Mesenteric fat pad (tissue), 1 donor: ENCODE results near the gene ADSS1. TPM values are rescaled to one million over a fixed set of nuclear protein-coding genes. Genes with fewer than 3 reads are reported as not detected.

Experiments used
- DNase-seq: peaks from one replicate; pipeline ENCODE4 v3.0.0-alpha.2; 2020; ENCODE audit warnings: low spot score
- total RNA-seq: library from RNA; stranded (reverse); fragmentation: NEBNext Ultra II Directional; extraction: Animal tissue kit (Norgen Biotek cat#: 25700); gene quantifications from one replicate; pipeline ENCODE4 v1.2.1, GENCODE V29; 2021
- donor health status: DM: yes; HTN: yes; CAD: no.

ADSS1 gene
- total RNA-seq, 1 donor from 2014 or later, result 5.2 TPM

DNA sequence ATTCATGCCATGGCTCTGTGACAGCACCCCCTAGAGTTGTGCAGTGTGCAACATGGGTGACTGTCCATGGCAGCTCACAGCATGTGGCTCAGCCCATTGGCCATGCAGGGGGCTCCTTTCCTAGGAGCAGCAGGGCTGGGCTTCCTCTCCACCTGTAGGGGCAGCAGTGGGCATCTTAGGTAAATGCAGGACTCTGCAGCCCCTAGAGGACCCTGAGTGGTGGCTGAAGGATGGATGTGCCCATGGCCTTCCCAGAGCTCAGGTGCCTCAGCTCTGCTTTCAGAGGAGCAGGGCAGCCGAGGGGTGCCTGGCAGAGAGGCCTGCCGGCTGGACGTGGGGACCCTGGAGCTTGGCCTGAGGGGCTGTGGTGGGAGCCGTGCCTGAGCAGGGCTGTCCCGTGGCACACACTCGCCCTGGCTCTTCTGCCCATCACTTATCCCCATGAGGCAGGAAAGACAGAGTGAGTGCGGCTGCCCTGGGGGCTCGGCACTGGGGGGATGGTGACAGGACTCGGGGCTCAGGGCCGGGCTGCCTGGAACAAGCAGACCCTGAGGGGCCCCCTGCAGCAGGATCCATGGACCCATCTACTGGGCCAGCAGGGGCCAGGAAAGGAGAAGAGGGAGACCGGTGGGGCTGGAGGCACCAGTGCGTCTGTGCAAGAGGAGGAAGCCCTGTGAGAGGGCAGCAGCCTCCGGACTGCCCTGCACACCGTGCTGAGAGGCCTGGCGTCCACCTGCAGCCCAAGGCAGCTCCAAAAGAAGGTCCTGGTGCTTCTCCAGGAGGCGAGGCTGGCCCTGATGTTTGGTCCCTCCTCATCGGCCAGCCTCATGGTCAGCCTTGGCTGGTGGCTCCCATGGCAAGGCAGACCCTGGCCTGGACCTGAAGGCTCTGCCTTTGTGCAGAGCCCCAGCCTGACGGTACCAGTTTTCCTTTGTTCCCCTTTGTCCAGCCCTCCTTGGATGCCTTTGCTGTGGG lies 7.6 kb downstream of the ADSS1 start:
- no peak for DNase-seq

DNA sequence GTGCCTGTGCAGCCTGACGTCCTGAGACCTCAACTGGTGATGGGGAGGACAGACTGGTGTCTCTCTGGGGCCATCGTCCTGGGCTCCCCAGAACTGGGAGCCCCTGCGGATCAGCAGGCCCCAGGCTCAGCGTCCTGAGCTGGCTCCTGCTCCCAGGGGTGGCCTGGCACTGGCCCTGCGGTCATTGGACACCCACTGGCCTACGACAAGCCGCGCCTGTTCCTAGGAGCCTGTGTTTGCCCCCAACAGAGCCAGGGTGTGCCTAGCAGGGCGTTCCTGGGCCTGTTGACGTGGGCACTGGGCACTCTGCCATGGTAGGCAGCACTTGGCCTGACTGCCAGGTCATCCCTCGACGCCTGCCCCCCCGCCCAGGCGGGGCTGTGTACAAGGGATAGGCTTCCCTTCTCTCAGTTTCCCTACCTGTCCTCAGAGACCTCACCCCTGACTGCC lies 8.4 kb downstream of the ADSS1 start:
- no peak for DNase-seq

DNA sequence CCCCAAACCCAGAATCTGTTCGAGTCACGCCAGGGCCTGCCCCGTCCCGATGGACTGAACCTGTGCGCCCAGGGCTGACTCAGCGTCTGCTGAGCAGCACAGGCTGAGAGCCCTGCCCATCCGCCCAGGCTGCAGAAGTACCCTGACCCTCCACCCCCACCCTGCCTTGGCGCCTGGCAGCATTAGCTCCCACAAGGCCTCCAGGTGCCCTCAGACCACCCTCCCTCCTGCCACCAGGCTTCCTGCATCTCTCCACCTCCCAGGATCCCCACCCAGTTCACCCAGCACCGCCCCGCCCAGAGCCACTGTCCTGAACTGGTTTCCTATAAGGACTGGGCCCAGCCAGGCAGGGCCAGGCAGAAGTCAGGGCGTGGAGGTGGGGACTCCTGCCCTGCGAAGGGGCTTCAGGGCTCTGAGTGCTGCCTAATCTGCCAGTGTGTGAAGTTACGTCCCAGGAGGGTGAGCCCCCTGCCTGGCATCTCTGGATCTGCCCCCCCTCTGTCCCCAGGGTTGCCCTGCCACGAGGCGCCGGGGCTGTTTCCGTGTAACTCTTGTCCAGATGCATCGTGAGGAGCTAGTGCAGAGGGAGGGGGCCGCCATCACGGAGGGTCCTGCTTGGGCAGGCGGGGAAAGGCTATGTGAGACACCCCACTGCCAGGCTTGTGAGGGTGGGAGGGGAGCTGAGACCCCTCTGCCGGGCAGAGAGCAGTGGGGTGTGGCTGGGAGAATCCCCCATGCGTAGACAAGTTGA lies 9.1 kb downstream of the ADSS1 start:
- no peak for DNase-seq

DNA sequence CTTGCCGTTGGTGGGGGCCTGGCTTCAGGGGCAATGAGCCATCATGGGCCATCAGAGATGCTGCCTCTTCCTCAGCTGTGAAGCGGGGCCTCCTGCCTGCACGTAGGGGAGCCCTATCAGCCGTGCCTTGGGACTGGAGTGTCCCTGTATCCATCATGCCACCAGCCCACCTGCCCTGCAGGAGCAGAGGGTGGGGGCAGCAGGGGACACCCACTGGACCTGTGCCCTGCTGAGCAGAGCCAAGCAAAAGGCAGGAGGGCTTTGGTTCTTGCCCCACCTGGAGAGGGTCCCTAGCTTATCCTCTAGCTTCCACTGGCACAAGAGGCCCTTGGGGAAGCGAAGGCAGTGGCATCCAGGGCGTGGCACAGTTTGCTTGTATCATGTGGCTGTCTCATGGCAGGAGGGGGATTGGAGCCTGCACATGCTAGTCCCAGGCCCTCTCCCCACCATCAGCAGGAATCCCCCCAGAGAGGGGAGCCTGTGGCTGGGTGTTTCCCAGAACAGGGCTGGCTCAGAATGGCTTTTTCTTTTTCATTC lies 10.1 kb downstream of the ADSS1 start:
- no peak for DNase-seq

DNA sequence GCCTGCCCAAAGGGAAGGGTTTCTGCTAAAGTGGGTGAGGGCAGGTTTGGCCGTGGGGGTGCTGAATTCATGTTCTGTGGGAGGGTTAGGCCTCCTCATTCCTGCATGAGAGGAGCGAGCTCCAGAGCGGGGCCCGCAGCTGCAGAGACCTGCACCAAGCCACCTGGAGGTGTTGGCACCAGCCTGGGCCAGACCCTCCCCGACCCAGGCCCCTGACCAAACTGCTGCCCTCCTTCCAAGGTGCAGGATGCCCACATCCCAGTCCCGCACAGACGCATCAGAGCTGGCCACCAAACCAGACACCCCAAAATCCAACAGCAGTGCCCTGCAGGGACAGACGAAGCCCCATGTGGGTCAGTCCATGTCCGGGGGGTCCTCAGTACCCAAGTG lies 10.6 kb downstream of the ADSS1 start:
- DNase-seq, result no peak

DNA sequence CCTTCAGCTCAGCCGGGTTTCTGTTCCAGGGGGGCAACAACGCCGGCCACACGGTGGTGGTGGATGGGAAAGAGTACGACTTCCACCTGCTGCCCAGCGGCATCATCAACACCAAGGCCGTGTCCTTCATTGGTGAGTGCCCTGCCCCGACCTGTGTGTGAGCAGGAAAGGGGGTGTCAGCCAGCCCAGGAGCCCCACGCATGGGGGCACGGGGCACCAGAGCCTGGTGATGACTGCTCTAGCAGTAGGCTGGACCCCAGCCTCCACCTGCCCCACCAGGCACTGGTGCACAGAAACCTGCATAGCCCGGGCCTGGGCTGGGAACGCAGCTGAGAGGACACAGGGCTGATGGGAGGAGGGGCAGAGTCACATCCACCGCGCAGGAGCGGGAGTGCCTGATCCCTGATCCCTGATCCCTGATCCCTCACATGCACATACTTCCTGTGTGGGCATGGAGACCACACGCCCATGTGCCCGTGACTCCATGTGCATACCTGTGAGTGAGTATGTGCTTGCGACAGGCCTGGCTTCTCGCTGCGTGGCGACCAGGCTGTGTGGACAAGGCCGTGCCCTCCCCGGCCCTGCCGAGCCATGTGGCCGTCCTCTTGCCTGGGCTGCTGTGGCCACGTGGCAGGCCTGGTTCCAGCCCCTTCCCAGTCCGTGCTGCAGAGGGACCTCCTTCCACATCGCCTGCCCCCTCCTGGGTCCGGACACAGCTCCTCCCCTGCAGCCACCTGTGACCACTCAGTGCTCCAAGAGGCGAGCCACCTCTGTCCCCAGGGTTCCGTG lies 11.2 kb downstream of the ADSS1 start:
- DNase-seq, result no peak

DNA sequence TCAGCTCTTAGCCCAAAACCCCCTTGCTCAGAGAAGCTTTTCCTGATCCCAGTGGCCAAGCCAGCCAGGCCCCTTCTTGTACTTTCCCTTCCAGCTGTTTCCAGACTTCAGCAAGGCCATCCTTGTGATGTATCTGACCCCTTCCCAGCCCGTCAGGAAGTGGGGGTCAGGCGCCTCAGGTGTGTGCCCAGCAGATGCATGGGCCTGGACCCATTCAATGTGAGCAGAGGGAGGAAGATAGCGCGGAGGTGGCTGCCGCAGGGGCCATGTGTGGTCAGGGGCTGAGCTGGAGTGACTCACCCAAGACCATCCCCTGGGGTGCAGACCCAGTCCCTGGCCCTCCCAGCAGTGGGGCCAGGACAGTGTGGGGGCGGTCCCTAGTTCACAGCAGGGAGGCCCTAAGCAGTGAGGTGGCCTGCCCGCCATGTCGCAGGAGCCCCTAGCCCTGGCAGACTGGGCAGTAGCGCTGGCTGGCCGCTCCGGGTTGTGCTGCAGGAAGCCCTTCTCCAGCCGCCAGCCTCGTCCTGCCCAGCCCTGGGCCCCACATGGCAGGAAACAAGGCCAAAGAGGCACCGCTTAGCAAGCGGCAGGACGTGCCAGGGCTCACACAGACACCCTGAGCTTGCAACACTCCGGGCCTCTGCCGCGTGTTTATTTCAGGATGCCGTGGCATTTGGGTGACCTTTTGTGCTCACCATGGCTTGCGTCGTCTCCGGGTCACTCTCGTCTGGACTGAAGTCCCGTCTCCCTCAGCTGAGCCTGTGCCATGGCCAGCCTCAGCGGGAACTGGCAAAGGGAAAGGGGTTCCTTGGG lies 12.0 kb downstream of the ADSS1 start:
- DNase-seq, result peak; percentile 93

DNA sequence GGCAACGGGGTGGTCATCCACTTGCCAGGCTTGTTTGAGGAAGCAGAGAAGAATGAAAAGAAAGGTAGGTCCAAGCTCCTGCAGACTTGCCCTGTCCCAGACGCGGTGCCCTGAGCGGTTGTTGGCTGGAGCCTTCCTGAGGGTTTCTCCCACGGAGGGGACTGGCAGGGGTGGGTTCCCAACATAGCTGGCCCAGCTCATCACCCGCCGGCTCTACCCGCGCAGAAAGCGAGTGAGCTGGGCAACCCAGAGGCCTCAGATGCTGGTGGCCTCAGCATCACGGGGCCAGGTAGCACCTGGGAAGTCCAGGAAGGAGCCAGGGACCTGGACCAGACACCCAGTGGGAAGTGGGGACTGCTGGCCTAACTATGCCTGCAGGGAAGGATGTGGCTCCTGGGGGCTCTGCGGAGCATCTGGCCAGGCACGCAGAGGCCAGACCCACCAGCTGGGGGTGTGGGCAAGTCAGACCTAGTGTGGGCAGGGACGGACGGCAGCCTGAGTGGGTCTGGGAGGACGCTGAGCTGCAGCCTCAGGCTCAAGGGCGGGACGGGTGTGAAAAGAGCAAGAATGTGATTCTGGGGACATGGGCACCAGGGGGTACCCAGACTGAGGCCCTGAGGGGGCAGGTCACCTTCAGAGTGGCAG lies 14.5 kb downstream of the ADSS1 start:
- DNase-seq, result no peak

DNA sequence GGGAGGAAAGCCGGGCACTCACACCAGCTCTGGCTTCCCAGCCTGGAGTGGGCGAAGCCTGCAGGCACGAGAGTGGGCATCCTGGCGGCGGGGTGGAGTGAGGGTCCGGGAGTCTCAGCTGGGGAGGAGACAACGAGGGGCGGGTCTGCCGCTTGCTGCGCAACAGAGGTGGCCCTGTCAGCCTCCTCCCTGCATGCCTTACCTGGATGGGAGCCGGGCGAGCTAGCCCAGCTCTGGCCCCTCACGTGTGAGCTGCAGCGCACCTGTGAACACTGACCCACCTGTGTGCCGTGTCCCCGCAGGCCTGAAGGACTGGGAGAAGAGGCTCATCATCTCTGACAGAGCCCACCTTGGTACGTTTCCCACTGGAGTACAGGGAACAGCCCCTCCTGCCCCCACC lies 15.0 kb downstream of the ADSS1 start:
- DNase-seq, result no peak

DNA sequence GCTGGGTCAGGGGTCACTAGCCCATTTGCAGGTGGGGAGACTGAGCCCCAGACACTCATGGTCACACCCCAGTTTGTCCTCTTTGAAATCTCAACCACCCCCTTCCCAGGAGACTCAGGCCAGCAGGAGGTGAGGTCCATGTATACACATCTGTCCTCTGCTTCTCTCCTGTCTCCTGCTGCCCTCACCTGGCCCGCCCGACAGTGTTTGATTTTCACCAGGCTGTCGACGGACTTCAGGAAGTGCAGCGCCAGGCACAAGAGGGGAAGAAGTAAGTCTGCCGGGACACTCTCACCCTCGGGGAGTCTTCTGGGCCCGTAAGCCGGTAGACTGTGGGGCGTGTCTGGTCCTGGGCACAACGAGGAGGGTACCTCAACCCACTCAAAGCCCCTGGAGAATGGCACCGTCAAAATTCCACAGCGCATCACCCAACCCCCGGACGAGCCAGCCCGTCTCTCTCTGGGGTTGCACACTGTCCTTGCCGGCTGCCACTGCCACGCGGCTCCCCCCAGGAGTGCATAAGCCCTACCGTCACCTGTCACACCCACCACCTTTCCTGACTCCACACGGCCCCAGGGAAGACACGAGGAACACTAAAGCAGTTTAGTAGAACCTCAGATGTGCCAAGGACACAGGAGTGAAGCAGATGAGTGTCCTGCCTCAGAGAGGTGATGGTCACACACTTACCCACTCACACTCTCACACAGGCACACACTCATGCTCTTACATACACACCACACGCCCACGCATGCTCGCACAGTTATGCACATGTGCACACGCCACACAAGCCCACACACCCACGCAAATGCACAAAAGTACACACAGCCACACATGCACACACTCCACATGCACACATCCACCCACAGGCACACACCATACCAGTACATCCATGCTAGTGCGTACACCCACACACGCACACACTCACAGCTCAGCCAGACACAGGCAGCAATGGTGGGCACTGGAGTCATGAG lies 15.8 kb downstream of the ADSS1 start:
- no peak for DNase-seq

DNA sequence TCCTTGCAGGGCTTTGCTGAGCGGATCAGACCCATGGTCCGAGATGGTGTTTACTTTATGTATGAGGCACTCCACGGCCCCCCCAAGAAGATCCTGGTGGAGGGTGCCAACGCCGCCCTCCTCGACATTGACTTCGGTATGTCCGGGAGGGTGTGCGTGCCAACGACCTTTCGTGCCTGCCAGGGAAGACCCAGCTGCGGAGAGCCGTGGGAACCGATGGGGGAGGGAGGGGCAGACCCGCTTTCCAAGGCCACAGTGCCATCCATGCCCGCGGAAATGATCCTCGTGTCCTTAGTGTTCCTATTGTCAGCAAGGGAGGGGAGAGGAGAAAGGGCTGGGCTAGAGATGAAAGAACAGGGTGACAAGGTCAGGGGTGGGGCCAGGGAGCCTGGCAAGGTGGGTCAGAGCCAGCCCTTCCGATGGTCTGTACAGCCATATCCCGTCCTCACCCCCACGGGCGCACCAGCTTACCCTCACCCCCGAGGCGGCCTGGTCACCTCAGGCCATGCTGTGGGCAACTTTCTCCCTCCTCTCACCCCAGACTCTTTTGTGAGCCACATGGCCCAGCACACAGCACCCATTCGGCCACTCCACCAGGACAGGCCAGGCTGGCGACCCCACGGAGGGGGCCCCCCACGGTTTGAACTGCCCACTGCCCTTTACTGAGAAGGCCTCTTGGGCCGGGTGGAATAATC lies 17.2 kb downstream of the ADSS1 start:
- DNase-seq, result no peak

DNA sequence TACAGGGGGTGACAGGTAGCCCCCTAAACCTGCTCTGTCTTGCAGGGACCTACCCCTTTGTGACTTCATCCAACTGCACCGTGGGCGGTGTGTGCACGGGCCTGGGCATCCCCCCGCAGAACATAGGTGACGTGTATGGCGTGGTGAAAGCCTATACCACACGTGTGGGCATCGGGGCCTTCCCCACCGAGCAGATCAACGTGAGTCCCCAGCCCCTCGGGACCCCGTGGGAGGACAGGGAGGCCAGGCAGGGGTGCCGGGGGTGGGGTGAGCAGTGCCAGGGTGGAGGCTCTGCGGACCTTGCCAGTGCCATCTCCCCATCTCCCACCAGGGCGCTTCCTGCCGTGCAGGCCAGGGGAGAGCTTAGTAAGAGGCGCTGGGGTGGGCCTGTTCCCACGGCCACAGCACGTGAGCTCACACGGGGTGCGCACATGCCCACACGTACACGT lies 17.8 kb downstream of the ADSS1 start:
- no peak for DNase-seq

DNA sequence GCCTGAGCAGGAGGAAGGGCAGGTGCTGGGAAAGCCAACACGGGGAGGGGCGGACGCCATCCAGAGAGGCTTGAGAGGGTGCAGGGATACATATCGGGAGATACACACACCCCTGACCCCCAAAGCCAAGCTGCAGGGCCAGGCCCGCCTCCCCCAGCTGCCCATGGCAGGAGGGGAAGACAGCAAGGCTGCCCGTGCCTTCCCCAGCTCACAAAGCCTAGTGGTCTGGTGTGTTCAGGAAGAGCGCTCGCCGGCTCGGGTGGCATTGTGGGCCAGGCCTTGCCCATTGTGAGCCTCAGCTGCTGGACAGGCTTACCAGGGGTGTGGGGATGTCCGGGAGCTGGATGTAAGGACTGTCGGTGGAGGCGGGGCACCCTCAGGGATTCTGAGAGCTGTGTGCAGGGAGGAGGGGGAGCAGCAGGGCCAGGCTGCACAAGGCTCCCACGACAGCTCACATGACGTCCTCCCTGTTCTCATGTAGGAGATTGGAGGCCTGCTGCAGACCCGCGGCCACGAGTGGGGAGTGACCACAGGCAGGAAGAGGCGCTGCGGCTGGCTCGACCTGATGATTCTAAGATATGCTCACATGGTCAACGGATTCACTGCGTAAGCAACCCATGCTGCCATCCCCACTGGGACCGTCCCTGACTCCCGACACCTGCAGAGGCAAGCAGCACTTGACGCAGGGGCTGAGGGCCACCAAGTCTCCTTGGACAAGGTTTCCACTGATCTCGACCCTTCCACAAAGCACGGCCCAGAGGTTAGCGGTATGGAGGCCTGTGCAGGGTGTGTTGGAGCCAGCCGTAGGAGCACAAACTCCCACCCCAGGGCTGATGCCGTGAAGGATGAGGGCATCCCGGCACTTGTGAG lies 18.8 kb downstream of the ADSS1 start:
- DNase-seq, result no peak

DNA sequence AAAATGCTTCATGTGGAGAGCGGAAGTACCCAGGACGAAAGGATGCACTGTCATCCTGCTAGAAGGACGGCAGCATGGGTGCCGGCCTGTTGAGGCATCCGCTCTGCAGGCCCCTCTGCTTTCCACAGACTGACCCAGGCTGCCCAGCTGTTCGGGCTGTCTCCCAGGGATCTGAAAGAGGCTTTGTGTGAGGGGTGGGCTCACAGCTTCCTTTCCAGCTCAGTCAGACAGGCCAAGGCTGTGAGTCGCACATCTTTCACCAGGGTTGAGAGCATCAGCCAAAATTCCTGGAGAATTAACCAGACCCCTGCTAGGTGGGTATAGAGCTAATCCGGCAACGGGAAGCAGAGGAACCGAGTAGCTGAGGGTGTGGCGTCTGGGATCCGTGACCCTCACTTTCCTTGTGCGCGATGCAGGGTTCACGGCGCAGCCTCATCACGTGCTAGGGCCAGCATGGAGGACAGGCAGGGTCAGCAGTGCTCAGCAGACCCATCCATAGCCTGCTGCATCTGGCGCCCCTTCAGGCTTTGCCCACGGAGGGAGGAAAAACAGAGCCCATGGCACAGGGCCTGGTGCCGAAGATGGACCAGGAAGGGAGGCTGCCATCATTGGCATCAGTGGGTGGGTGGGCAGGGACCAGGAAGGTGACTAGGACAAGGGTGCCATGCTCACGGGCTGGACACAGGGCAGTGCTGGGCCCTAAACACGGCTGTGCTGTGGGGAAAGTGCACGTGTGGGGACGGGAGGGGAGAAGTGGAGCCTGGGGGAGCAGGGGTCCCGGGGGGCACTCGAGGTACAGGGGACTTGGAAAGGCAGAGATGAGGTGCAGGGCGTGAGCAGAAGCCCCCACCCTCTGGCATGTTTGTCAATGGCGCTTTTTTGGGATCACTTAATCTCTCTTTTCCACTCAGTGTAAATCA lies 19.7 kb downstream of the ADSS1 start:
- no peak for DNase-seq

DNA sequence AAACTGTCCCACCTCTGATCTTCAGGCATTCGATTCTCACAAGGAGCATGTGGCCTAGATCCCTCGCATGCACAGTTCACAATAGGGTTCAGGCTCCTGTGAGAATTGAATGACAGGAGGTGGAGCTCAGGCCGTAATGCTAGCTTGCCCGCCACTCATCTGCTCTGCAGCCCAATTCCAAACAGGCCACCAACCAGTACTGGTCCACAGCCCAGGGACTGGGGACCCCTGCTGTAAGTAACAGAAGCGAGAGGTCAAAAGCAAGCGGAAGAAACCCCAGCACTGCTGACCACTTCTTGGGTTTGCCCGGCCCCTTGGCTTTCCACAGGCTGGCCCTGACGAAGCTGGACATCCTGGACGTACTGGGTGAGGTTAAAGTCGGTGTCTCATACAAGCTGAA lies 20.5 kb downstream of the ADSS1 start:
- DNase-seq, result no peak

DNA sequence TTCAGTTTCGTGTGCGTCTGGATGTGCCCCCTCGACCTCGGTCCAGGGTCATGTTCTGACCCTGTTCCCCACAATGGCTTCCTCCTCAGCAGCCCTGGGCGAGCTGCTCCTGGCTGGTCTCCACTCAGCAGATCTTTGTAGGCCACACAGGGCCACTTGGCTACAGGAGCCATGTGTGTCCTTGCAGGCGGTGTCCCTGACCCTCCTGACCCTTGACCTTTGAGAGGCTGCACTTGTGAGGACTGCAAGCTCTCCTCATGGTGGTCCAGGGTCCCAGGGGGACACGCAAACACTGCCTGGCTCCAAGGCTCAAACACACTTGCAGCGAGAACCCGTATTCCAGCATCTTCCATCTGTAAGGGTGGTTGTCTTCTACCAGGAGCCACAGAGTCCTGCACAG lies 21.4 kb downstream of the ADSS1 start:
- DNase-seq, result no peak
